Measurements from ENCODE around the gene HOMER2. TPM values are rescaled to one million over a fixed set of nuclear protein-coding genes. Genes with fewer than 3 reads are reported as not detected.

The HOMER2 gene
- total RNA-seq, 1 experiment from 2014 or later: 8.8 TPM

DNA sequence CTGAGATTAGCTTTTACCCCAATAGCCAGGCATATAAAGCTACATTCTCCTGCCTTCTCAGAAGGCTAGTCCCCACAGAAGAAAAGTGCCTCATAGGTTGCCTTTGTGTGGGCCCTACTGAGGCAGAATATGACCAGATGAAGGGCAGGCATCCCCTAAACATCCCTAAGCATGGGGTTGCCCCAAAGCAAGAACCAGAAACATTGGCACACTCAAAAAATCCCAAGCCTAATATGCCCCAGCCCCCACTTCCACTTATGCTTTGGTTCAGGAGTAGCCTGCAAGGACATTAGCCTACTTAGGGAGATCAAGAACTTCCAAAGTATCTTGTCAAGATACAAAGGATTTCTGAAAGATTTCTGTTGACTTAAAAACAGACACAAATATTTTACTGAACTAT, 113.4 kb downstream of the HOMER2 start:
- H3K27ac Mint-ChIP-seq (ENCODE audit: low read depth, unreplicated experiment): no peak overlapping the region
- H3K4me3 Mint-ChIP-seq (ENCODE audit: unreplicated experiment): no peak overlapping the region
- H3K27me3 Mint-ChIP-seq (ENCODE audit: insufficient read depth, unreplicated experiment): no peaks in the 10 kb centered on the region
- ChIA-PET POLR2A (no interaction called here), CTCF (interaction anchor here (1.2 kb wide), 1 partner anchor 12 kb away, joined by 4 read pairs; no protein-coding TSS in a partner anchor)
- intact Hi-C loops (cut with micrococcal nuclease): no loop called here
- H3K4me1 Mint-ChIP-seq (ENCODE audit: insufficient read depth, unreplicated experiment): no peaks in the 10 kb centered on the region
- no peak for DNase-seq (ENCODE audit: unreplicated experiment)
- no TSS peak for BruUV-seq (replicated peaks)
- TF ChIP-seq, protein P1, sequence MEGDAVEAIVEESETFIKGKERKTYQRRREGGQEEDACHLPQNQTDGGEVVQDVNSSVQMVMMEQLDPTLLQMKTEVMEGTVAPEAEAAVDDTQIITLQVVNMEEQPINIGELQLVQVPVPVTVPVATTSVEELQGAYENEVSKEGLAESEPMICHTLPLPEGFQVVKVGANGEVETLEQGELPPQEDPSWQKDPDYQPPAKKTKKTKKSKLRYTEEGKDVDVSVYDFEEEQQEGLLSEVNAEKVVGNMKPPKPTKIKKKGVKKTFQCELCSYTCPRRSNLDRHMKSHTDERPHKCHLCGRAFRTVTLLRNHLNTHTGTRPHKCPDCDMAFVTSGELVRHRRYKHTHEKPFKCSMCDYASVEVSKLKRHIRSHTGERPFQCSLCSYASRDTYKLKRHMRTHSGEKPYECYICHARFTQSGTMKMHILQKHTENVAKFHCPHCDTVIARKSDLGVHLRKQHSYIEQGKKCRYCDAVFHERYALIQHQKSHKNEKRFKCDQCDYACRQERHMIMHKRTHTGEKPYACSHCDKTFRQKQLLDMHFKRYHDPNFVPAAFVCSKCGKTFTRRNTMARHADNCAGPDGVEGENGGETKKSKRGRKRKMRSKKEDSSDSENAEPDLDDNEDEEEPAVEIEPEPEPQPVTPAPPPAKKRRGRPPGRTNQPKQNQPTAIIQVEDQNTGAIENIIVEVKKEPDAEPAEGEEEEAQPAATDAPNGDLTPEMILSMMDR (IDR thresholded peaks at IDR 0.05; ENCODE audit: unreplicated experiment): no peak
- H3K9me3 Mint-ChIP-seq (ENCODE audit: unreplicated experiment): no peaks in the 10 kb centered on the region
- peaks cover 41% of the 10 kb centered on the region for H3K36me3 Mint-ChIP-seq (ENCODE audit: insufficient read depth, unreplicated experiment)

DNA sequence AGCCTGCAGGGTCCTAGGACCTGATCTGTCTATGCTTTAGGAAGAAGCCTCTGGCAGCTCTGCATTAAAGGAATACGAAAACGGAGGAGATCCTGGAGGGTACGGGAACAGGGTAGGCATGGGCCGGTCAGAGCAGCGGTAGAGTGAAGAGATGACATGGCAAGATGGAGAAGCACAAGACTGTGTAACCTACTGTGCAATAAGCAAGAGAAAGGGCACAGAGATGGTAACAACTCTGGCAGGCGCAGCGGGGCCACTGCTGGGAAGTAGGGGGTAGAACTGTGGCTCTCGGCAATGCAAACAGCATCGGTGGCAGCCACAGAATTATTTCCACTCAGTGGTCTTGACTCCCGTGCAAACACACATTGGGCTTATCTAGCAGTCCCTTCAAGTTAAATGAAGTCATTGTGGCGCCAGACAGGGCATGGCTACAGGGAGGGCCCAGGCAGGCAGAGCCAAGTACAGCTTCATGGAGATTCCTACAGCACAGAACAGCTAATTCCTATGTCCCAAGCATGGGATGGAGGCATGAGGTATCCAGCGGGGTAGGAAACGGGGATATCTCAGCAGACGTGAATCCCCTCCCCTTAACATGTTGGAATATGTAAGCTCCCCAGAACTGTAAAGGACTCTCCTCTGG, 114.3 kb downstream of the HOMER2 start:
- POLR2A ChIA-PET: interaction anchor here (0.6 kb wide), 1 partner anchor 88 kb away, joined by 3 read pairs; no protein-coding TSS in a partner anchor
- Mint-ChIP-seq H3K9me3 (ENCODE audit: unreplicated experiment) (no peaks in the 10 kb centered on the region), H3K27ac (ENCODE audit: low read depth, unreplicated experiment) (peak overlapping the region; percentile 10), H3K4me3 (ENCODE audit: unreplicated experiment) (no peak overlapping the region), H3K36me3 (ENCODE audit: insufficient read depth, unreplicated experiment) (peaks cover 51% of the 10 kb centered on the region), H3K4me1 (ENCODE audit: insufficient read depth, unreplicated experiment) (peaks cover 1% of the 10 kb centered on the region), H3K27me3 (ENCODE audit: insufficient read depth, unreplicated experiment) (no peaks in the 10 kb centered on the region)
- intact Hi-C loops (cut with micrococcal nuclease): no loop called here
- CTCF ChIA-PET: interaction anchor here (0.6 to 1.2 kb wide), 3 partner anchors 12 to 186 kb away, joined by 3 to 4 read pairs (median 3); no protein-coding TSS in a partner anchor
- TF ChIP-seq, protein P1 (IDR thresholded peaks at IDR 0.05; ENCODE audit: unreplicated experiment): no peak
- BruUV-seq (replicated peaks): no TSS peak
- no peak for DNase-seq (ENCODE audit: unreplicated experiment)

DNA sequence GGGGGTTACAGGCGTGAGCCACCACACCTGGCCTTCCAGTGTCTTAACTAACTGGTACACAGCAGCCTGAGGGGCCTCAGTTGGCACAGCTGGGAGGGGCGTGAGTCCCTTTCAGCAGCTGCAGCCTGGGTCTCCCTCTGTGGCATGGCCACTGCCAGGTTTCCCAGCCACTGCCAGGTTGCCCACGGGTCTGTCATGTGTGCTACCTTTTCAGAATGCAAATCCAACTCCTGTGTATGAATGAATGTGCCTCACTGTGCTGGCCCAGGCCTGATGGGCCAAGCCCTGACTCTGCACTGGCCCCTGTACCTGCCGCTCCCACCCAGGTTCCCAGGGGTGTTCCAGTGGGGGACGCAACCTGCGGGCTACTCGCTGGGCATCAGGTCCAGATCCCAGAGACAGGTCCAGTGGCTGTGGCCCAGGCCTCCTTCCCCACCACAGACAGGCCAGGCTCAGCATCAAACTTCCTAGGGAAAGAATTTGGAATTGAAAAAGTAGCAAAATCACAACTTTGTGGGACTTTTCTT, 117.1 kb downstream of the HOMER2 start:
- ChIA-PET CTCF (interaction anchor here (0.6 to 0.7 kb wide), 3 partner anchors 61 to 254 kb away, joined by 3 to 4 read pairs (median 3); no protein-coding TSS in a partner anchor), POLR2A (no interaction called here)
- intact Hi-C loops (cut with micrococcal nuclease): no loop called here
- BruUV-seq (replicated peaks): no TSS peak
- peaks cover 16% of the 10 kb centered on the region for H3K4me1 Mint-ChIP-seq (ENCODE audit: insufficient read depth, unreplicated experiment)
- H3K27ac Mint-ChIP-seq (ENCODE audit: low read depth, unreplicated experiment): no peak overlapping the region
- no peaks in the 10 kb centered on the region for H3K9me3 Mint-ChIP-seq (ENCODE audit: unreplicated experiment)
- no peaks in the 10 kb centered on the region for H3K27me3 Mint-ChIP-seq (ENCODE audit: insufficient read depth, unreplicated experiment)
- H3K36me3 Mint-ChIP-seq (ENCODE audit: insufficient read depth, unreplicated experiment): peaks cover 73% of the 10 kb centered on the region
- no peak overlapping the region for H3K4me3 Mint-ChIP-seq (ENCODE audit: unreplicated experiment)
- no peak for DNase-seq (ENCODE audit: unreplicated experiment)
- TF ChIP-seq, protein P1 (IDR thresholded peaks at IDR 0.05; ENCODE audit: unreplicated experiment): no peak

DNA sequence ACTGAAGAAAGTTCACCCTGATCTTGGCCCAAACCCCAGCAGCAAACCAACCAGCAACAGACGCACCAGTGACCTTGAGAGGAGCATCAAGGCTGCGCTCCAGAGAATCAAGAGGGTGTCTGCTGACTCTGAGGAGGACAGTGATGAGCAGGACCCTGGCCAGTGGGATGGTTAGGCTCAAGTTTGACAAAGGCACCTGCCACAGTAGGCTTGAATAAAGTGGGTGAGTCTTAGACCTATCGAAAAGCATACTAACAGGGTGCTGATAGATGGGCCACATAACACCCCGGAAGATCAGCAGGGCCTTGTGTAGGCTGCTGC, 119.2 kb downstream of the HOMER2 start:
- ChIA-PET POLR2A (interaction anchor here (0.8 to 2.4 kb wide), 9 partner anchors 23 to 295 kb away, joined by 3 to 15 read pairs (median 5); partner anchors contain the start of genes RAMAC and RPS17), CTCF (interaction anchor here (0.7 to 1.8 kb wide), 6 partner anchors 20 to 303 kb away, joined by 3 to 5 read pairs (median 4); partner anchors contain the start of gene RAMAC)
- Mint-ChIP-seq H3K4me1 (ENCODE audit: insufficient read depth, unreplicated experiment) (peaks cover 16% of the 10 kb centered on the region), H3K36me3 (ENCODE audit: insufficient read depth, unreplicated experiment) (peaks cover 79% of the 10 kb centered on the region), H3K4me3 (ENCODE audit: unreplicated experiment) (no peak overlapping the region), H3K27ac (ENCODE audit: low read depth, unreplicated experiment) (peak overlapping the region; percentile 75), H3K9me3 (ENCODE audit: unreplicated experiment) (no peaks in the 10 kb centered on the region), H3K27me3 (ENCODE audit: insufficient read depth, unreplicated experiment) (no peaks in the 10 kb centered on the region)
- intact Hi-C loops (cut with micrococcal nuclease): no loop called here
- no TSS peak for BruUV-seq (replicated peaks)
- TF ChIP-seq, protein P1 (IDR thresholded peaks at IDR 0.05; ENCODE audit: unreplicated experiment): no peak
- no peak for DNase-seq (ENCODE audit: unreplicated experiment)
